ENCODE measurements around the gene PTPRN2.

Gene PTPRN2

GRCh38 chr7:158244873-158245723 is 342.5 kb downstream of the PTPRN2 start:
- Mint-ChIP-seq H3K27me3 (no peaks in the 10 kb centered on the region), H3K4me1 (ENCODE audit: low read depth in 2 of 2) (no peaks in the 10 kb centered on the region), H3K27ac (no peak overlapping the region), H3K4me3 (no peak overlapping the region), H3K9me3 (no peaks in the 10 kb centered on the region), H3K36me3 (ENCODE audit: insufficient read depth) (no peaks in the 10 kb centered on the region)
- ATAC-seq (replicated peaks), result no peak
- no peak for DNase-seq

- Mint-ChIP-seq H3K36me3 (ENCODE audit: insufficient read depth) (no peaks in the 10 kb centered on the region), H3K27me3 (peaks cover 0 to 5% of the 10 kb centered on the region in 2 donors), H3K9me3 (no peaks in the 10 kb centered on the region), H3K4me3 (no peak overlapping the region), H3K4me1 (ENCODE audit: low read depth in 2 of 2) (no peaks in the 10 kb centered on the region), H3K27ac (no peak overlapping the region)
- ATAC-seq (replicated peaks) (no peak), DNase-seq (no peak)
Measured at GRCh38 chr7:158244430-158244829, 343.2 kb downstream of the PTPRN2 start.

GRCh38 chr7:158241919-158242318 is 345.7 kb downstream of the PTPRN2 start:
- no peak for ATAC-seq (replicated peaks)
- no peaks in the 10 kb centered on the region for H3K4me1 Mint-ChIP-seq (ENCODE audit: low read depth in 2 of 2)
- no peak overlapping the region for H3K27ac Mint-ChIP-seq
- no peaks in the 10 kb centered on the region for H3K9me3 Mint-ChIP-seq
- H3K4me3 Mint-ChIP-seq, result no peak overlapping the region
- no peak for DNase-seq
- H3K36me3 Mint-ChIP-seq (ENCODE audit: insufficient read depth), result no peaks in the 10 kb centered on the region
- peaks cover 0 to 7% of the 10 kb centered on the region in 2 donors for H3K27me3 Mint-ChIP-seq

GRCh38 chr7:158240801-158241200 is 346.8 kb downstream of the PTPRN2 start:
- no peak for DNase-seq
- ATAC-seq (replicated peaks), result no peak
- no peak overlapping the region for H3K27ac Mint-ChIP-seq
- H3K4me1 Mint-ChIP-seq (ENCODE audit: low read depth in 2 of 2), result no peaks in the 10 kb centered on the region
- H3K9me3 Mint-ChIP-seq, result no peaks in the 10 kb centered on the region
- no peaks in the 10 kb centered on the region for H3K36me3 Mint-ChIP-seq (ENCODE audit: insufficient read depth)
- H3K27me3 Mint-ChIP-seq, result peaks cover 0 to 7% of the 10 kb centered on the region in 2 donors
- H3K4me3 Mint-ChIP-seq, result no peak overlapping the region

DNA sequence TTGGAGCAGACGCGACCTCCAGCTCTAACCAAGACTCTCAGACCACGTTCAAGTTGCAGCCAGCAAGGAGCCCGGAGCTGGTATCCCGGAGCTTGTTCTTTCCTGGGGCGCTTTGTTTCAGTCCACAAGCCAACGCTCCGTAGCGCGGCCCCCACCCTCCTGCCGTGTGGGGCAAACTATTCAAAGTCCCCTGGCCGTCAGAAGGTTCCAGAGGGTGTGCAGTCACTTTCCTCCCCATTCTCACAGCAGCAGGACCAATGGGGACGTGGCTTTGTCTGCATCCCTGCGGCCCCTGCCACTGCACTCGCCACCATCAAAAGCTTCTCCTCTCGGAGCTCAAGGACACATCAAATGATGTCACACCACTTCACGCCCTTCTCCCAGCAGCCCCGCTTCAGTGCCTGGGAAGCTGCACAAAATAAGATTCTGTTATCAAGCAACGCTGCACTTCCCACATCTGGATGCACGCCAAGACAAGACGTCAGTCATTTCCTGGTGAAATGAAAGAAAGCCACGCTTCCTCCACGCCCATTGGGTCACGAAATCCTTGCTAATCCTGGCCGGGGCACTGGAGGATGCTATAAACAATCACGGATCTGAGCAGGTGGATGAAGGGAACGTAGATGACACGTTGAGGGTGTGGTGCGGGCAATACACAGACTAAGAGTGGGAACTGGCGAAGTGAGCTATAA is 348.2 kb downstream of the PTPRN2 start:
- H3K36me3 Mint-ChIP-seq (ENCODE audit: insufficient read depth), result no peaks in the 10 kb centered on the region
- peaks cover 0 to 7% of the 10 kb centered on the region in 2 donors for H3K27me3 Mint-ChIP-seq
- DNase-seq (no peak), ATAC-seq (replicated peaks) (no peak)
- H3K9me3 Mint-ChIP-seq, result peaks cover 0 to 3% of the 10 kb centered on the region in 2 donors
- no peaks in the 10 kb centered on the region for H3K4me1 Mint-ChIP-seq (ENCODE audit: low read depth in 2 of 2)
- H3K4me3 Mint-ChIP-seq, result no peak overlapping the region
- H3K27ac Mint-ChIP-seq, result no peak overlapping the region

- Mint-ChIP-seq H3K27me3 (peaks cover 0 to 7% of the 10 kb centered on the region in 2 donors), H3K36me3 (ENCODE audit: insufficient read depth) (no peaks in the 10 kb centered on the region), H3K4me1 (ENCODE audit: low read depth in 2 of 2) (no peaks in the 10 kb centered on the region), H3K9me3 (peaks cover 0 to 3% of the 10 kb centered on the region in 2 donors), H3K4me3 (no peak overlapping the region), H3K27ac (no peak overlapping the region)
- DNase-seq (no peak), ATAC-seq (replicated peaks) (no peak)
Measured at GRCh38 chr7:158238616-158239289, 348.9 kb downstream of the PTPRN2 start.

DNA sequence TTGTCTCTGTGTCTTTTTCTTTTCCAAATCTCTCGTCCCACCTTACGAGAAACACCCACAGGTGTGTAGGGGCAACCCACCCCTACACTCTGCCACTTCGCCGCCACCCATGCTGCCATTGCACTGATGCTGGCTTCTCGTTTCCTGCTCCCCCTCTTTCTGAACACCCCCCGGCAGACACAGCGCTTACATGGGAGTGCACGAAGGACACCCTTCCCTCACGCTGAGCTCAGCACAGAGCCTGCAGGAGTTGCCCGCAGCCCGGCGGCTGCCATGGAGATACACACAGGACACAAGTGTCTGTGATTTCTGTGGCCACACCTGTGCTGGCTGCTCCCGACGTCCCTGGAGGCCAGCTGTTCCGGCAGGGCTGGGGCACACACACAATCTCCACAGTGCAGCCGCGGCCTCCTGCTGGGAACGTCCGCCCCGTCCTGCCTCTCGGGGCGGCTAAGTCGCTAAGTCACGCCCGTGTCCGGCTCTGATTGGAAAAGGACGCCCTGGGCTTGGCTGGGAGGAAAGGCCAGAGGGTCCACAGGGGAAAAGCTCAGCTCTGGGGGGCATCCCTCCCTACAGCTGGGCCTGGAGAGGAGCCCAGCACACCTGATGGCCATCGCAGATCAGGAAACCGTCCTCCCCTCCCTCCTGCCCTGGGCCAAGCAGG is 349.8 kb downstream of the PTPRN2 start:
- DNase-seq (no peak), ATAC-seq (replicated peaks) (no peak)
- Mint-ChIP-seq H3K4me3 (no peak overlapping the region), H3K36me3 (ENCODE audit: insufficient read depth) (no peaks in the 10 kb centered on the region), H3K27ac (no peak overlapping the region), H3K9me3 (peaks cover 0 to 3% of the 10 kb centered on the region in 2 donors), H3K4me1 (ENCODE audit: low read depth in 2 of 2) (no peaks in the 10 kb centered on the region), H3K27me3 (peaks cover 0 to 7% of the 10 kb centered on the region in 2 donors)

DNA sequence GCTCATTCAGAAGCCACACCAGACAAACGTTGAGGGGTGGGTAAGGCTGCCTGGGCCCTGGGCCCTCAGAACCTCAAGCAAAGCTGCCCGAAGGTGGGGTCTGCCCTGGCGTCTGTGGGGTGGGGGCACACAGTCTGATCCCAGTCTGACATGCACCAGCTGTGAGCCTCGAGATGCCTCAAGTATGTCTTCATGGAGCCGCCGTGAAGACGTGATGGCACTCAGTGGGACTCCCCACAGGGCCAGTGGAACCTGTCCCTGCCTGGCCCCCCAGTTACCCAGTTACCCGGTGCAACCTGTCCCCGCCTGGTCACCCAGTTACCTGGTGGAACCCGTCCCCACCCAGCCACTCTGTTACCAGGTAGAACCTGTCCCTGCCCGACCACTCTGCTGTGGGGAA is 351.2 kb downstream of the PTPRN2 start:
- Mint-ChIP-seq H3K4me1 (ENCODE audit: low read depth in 2 of 2) (no peaks in the 10 kb centered on the region), H3K36me3 (ENCODE audit: insufficient read depth) (no peaks in the 10 kb centered on the region), H3K27me3 (peaks cover 0 to 7% of the 10 kb centered on the region in 2 donors), H3K4me3 (no peak overlapping the region), H3K9me3 (peaks cover 0 to 3% of the 10 kb centered on the region in 2 donors), H3K27ac (no peak overlapping the region)
- DNase-seq (no peak), ATAC-seq (replicated peaks) (no peak)

GRCh38 chr7:158235862-158236261 is 351.8 kb downstream of the PTPRN2 start:
- Mint-ChIP-seq H3K27ac (no peak overlapping the region), H3K4me1 (ENCODE audit: low read depth in 2 of 2) (no peaks in the 10 kb centered on the region), H3K4me3 (no peak overlapping the region), H3K27me3 (peaks cover 0 to 7% of the 10 kb centered on the region in 2 donors), H3K36me3 (ENCODE audit: insufficient read depth) (no peaks in the 10 kb centered on the region), H3K9me3 (peaks cover 0 to 3% of the 10 kb centered on the region in 2 donors)
- ATAC-seq (replicated peaks) (no peak), DNase-seq (no peak)

GRCh38 chr7:158229945-158230344 is 357.7 kb downstream of the PTPRN2 start:
- no peak overlapping the region for H3K4me3 Mint-ChIP-seq
- DNase-seq, result no peak

DNA sequence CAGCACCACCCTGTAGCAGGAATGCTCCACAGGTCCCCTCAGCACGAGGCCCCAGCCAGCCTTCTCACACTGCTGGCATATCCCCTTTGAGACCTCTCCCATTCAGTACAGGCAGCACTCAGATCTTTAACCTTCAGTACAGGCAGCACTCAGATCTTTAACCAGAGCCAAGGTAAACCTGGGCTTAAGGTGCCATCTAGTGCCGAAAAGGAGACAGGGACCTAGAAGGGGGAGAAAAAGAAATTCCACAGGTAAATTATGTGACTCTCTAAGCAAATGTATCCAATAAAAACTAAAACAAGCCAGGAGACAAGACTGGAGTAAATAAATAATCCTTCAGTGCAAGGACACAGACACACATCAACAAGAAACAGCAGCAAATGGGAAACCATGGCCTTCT is 358.6 kb downstream of the PTPRN2 start:
- Mint-ChIP-seq H3K9me3 (peaks cover 0 to 7% of the 10 kb centered on the region in 2 donors), H3K4me3 (no peak overlapping the region), H3K27ac (no peak overlapping the region), H3K4me1 (ENCODE audit: low read depth in 2 of 2) (no peaks in the 10 kb centered on the region), H3K27me3 (peaks cover 9 to 11% of the 10 kb centered on the region in 2 donors), H3K36me3 (ENCODE audit: insufficient read depth) (no peaks in the 10 kb centered on the region)
- no peak for ATAC-seq (replicated peaks)
- DNase-seq, result no peak

More at GRCh38 chr7:158229945-158230344, 357.7 kb downstream of the PTPRN2 start:
- Mint-ChIP-seq H3K9me3 (peaks cover 0 to 7% of the 10 kb centered on the region in 2 donors), H3K4me1 (ENCODE audit: low read depth in 2 of 2) (no peaks in the 10 kb centered on the region), H3K27me3 (peaks cover 9 to 11% of the 10 kb centered on the region in 2 donors), H3K27ac (no peak overlapping the region), H3K36me3 (ENCODE audit: insufficient read depth) (no peaks in the 10 kb centered on the region)
- no peak for ATAC-seq (replicated peaks)

- H3K4me1 Mint-ChIP-seq (ENCODE audit: low read depth in 2 of 2), result no peaks in the 10 kb centered on the region
- H3K36me3 Mint-ChIP-seq (ENCODE audit: insufficient read depth), result no peaks in the 10 kb centered on the region
- no peak overlapping the region for H3K4me3 Mint-ChIP-seq
- no peak for ATAC-seq (replicated peaks)
- H3K9me3 Mint-ChIP-seq, result peaks cover 0 to 7% of the 10 kb centered on the region in 2 donors
- no peak for DNase-seq
- peaks cover 9 to 11% of the 10 kb centered on the region in 2 donors for H3K27me3 Mint-ChIP-seq
- H3K27ac Mint-ChIP-seq, result no peak overlapping the region
Measured at GRCh38 chr7:158228131-158228530, 359.5 kb downstream of the PTPRN2 start.

Data from effector memory CD8-positive, alpha-beta T cell (primary cell).